ENCODE results near the gene DYNC1LI2.

DNA sequence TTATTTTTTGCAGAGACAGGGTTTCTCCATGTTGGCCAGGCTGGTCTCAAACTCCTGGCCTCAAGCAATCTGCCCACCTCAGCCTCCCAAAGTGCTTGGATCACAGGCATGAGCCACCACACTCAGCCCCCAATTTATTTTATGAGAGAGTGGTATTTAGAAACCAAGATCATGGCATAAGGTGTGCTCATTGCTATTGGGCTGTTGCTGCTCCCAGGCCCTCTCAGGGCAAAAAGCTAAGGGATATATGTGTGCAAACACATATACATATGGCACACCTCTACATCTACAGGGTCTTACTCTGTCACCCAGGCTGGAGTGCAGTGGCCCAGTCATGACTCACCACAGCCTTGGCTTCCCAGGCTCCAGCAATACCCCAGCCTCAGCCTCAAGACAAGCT, 39.8 kb downstream of the DYNC1LI2 start:
- TF ChIP-seq, protein P1, sequence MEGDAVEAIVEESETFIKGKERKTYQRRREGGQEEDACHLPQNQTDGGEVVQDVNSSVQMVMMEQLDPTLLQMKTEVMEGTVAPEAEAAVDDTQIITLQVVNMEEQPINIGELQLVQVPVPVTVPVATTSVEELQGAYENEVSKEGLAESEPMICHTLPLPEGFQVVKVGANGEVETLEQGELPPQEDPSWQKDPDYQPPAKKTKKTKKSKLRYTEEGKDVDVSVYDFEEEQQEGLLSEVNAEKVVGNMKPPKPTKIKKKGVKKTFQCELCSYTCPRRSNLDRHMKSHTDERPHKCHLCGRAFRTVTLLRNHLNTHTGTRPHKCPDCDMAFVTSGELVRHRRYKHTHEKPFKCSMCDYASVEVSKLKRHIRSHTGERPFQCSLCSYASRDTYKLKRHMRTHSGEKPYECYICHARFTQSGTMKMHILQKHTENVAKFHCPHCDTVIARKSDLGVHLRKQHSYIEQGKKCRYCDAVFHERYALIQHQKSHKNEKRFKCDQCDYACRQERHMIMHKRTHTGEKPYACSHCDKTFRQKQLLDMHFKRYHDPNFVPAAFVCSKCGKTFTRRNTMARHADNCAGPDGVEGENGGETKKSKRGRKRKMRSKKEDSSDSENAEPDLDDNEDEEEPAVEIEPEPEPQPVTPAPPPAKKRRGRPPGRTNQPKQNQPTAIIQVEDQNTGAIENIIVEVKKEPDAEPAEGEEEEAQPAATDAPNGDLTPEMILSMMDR (IDR thresholded peaks at IDR 0.05), result no peak
- no peak for TF ChIP-seq POLR2A (IDR thresholded peaks at IDR 0.05)
